Right hindlimb (tissue), 1 donor: ENCODE data around the gene WRAP53.

Experiments used
- DNase-seq: peaks from one replicate; pipeline ENCODE4 v3.0.0-alpha.2; 2018

WRAP53 gene

DNA sequence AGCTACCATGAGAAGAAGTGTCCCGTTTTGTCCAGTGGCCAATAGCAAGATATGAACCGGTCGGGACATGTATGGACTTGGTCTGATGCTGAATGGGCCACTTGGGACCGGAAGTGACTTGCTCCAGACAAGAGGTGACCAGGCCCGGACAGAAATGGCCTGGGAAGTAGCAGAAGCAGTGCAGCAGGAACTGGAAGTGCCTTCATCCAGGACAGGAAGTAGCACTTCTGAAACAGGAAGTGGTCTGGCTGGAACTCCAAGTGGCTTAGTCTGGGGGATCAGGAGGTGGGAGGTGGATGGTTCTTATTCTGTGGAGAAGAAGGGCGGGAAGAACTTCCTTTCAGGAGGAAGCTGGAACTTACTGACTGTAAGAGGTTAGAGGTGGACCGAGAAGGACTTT, 22.0 kb downstream of the WRAP53 start:
- no peak for DNase-seq

DNA sequence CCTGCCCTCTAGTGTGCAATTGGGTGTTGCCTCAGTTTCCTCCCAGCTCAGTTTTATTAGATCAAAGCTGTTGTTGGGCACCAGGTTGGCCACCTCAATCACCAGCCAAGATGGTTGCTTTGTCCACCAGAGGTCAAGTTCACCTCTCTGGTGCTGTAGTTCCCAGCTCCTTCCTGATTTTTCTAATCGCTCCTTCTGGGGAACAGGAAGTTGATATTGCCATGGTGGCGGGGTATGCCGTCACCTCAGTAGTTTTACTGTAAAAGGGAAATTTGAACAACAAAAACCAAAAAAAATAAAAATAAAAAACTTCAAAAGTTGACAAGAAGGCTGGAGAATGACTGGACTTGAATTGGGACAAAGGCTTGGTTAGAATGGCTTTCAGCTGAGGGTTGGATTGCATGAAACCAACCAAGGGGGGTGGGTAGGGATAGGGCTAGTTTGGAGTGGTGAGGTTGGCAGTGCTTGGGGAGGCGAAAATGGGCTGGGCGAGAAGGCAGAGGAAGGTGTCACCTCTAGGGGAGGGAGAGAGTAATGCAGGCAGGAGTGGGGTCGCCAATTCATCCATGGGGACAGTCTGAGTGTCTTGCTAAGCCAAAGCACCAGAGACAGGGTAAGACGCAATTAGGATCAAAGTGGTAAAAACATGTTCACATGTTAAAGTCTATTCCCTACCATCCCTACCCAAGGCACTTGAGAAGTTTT, 22.9 kb downstream of the WRAP53 start:
- no peak for DNase-seq

DNA sequence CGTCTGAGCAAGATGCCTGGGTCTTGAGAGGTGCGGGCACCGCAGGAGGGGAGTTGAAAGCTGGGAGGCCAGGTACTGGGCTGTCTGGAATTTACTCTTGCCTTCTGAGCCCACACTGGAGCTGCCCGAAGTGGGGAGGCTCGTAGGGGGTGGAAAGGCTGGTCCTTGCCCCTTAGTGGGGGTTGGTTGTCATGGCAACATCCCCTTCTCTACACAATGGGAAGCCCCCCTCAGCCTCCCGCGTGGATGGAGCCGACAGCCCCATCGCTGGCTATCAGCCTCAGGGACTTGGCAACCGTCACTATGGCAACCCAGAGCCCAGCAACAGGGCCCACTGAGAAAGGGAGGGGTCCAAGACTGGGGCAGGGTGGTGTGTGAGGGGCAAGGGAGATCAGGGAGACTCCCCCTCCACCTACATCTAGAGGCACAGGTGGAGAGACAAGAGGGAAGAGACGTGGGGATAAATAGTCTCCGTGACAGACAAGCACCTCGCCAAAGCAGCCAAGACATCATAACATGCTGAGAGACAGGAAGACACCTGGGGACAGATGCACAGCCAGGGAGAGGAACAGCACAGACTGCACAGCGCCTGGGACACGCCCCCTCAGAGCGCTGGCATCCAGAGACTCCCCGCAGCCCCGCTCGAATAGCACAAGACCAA, 24.0 kb downstream of the WRAP53 start:
- no peak for DNase-seq

DNA sequence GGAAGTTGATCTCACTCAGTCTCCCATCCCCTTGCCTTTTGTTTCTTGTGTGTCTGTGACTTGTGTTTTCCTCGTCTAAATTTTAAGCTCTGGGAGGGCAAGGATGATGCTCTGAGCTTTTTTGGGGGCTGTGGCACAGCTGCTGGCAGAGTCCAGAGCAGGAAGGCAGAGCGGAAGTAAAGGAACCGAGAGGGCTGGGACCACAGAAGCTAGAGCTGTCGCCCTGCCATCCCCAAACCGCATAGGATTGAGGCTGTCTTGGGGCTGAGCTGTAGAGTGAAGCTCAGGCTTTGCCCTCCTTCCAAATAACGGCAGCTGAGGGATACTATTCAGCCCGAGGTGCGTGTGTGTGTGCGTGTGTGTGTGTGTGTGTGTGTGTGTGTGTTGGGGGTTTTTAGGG, 25.5 kb downstream of the WRAP53 start:
- no peak for DNase-seq

DNA sequence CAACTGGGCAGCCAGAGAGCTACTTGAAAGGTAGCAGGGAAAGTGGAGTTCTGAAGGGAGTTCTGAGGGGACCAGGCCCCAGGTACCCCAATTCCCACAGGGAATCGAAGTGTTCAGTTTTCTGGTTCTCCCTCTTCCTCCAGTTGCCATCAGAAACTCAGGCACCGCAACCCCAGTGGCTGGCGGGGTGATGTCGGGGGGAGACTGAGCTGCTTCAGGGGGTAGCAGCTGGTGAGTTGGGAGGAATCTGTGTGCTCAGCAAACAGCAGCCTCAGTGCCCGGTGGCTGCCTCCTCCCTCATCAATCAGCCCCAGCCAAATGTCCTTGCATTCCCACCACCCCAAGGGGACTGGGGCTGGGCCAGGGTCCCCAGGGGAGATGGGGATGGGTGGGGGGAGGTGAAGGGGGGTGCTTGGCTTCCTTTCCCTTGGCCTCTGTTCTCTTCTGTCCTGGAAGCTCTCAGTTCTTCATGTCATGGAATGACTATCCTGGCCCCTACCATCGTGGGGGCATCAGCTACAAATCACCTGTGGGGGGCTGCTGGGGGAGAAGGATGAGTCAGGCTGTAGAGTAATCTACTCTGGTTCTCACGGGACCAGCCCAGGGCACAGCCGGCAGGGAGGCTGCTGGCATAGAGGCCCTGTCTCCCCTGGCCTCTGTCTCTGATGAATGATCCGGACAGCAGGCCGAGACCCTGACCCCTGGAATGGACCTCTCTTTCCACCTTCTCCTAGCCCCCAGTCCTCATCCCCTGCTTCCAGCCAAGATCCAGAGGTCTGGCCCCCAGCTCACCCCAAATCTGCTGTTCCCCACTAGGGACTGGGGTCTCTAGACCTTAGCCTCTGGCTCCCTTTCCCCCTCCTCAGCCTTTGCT, 26.7 kb downstream of the WRAP53 start:
- DNase-seq: no peak

DNA sequence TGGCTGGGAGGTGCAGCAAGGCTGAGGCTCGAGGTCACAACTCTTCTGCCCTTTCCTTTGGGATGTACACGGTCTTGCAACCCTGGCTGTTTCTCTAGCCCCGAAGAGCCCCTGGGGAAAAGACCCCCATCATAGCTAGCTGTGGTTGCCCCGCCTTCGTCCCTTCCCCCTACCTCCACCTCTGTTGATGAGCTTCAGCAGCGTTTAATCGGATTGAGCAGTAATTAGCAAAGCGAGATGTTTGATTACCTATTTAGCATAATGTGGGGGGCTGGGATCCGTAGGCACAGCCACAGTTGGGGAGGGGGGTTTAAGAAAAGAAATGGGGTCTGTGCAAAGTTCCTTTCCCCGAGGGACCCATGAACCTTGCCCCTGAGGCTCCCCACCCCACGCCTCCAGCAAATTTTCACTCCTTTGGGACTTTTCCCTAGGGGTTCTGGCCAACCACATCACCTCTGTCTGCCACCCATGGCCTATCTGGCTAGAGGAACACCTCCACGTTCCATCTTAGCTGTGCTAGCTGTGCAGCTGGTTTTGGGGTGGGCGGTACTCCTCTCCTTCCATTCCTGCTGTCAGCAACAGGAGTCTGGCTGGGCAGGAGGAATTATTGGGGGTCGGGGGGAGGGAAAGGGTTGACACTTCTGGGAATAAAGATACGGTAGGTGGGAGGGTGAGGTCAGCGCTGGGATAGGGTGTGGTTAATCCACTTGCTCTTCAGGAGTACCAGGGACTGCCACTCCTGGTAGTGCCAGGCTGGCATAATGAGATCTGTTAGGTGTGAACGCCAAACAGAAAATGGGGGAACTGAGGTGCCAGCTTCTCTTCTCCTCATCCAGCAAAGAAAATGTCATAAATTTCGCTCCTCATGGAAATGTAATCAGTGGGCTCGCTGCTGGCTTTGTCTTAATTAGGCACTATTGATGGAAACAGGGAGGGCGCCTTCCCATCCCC, 27.9 kb downstream of the WRAP53 start:
- no peak for DNase-seq

DNA sequence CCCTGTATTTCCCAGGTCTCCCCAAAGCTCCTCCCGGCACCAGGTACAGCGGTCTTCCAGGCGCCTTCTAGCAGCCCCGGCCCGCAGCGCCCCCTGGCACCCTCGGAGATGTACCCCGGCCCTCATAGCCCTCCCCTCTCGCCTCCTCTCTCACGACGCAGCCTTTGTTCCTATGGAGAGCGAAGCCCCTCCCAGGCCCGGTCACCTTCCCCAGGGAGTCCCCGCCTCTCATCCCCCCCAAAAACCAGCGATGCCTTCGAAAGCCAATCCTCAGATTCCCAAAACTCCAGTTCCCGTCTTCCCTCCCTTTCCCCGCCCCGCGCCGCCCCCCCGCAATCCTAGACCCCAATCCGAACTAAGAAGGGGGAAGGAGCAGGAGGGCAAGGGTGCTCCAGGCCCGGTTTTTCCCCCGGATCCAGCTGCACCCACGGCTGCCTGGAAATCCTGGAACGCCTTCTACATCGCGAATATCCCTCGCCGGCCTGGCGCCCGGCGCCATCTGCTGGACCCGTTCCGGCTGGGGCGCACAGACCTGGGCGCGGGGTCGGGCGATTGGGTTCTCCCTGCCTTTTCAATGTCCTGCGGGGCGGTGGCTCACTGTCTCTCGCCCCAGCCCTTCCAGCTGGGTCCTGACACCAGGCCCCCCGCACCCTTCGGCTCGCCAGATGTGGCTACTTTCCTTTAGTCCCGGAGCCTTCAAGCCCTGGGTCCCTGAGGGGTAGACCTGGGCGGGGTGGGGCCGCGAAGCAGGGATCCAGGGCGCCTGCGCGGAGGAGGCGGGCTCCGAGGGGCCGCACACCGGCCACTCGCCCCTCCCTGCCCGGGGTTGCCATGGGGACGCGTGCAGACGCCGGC, 28.9 kb downstream of the WRAP53 start, which contains the start of gene DNAH2:
TSS of gene DNAH2 (plus strand) at position 844 of the 855 bp plus-strand sequence. CDS start 1,991 bp downstream, outside the sequence.
- peak; percentile 93 for DNase-seq

DNA sequence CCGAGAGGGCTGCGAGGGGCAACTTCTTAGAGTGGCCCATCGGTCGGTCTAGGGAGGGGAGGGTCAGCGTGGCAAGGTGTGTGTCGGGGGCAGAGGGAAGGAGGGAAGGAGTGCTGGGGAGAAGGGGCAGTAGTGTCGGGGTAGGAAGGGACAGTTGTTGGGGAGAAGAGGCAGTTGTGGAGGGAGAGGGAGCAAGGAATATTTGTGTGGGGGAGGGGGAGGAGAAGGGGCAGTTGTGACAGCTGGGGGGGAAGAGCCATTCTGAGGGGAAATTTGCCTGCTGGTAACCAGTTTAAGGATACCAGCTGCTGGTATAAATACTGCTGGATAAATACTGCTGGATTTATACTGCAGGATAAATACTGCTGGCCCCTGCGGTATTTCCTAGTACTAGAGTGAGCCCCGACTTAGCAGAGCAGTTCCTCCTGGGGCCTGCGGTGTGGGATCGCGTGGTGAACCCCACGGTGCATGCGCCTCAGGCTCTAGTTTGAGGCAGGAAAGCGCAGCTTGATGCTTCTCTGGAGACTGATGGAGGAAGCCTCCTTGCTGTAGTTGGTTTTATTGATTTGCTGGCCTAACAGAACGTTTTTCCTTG, 29.6 kb downstream of the WRAP53 start:
- DNase-seq: no peak

DNA sequence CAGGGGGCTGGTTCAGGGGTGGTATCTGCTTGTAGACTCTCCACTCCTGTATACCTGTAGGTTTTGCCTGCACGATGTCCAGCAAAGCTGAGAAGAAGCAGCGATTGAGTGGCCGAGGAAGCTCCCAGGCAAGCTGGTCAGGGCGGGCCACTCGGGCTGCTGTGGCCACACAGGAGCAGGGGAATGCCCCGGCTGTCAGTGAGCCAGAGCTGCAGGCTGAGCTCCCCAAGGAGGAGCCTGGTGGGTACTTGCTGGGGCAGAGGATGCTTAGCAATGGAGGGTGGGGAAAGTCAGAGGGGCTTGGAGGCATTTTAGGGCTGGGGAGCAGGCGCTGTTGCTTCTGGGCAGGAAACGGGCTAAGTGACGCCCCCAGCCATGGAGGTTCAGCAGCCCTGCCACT, 31.4 kb downstream of the WRAP53 start:
- no peak for DNase-seq

DNA sequence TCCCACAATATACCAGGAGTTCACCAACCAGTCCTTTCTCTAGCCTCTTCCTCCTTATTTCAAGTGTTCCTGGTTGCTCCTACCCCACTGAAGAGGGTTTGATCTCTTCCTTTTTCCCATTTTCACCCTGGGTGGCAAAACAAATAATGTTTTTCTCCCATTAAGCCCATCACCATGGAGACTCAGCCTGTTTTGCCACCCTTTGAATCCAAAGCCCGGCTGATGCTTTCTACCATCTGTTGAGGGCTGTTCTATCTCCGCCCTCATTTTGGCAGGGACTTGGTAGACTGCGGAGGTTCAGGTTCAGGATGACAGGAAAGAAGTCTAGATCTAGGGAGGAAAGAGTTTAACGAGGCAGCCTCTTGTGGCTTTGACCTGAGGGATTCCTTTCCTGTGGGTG, 31.8 kb downstream of the WRAP53 start:
- DNase-seq: no peak

DNA sequence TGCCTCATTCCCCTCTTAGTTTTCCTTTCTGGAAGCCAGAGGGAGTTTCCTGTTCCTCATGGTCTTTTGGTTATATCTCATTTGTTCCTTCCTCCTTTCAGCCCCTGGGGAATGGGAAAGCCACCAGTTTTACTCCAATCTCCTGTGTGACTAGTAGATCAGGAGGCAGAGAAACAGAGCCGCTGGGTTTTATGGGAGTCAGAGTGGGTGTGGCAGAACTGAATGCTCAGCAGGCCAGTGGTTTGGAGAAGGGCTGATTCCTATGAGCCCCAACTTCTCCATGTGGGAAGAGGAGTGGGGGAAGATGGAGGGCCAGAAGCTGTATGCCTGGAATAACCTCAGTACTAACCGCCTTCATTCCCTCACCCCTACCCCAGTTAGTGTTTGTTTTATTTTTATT, 33.3 kb downstream of the WRAP53 start:
- DNase-seq: no peak

DNA sequence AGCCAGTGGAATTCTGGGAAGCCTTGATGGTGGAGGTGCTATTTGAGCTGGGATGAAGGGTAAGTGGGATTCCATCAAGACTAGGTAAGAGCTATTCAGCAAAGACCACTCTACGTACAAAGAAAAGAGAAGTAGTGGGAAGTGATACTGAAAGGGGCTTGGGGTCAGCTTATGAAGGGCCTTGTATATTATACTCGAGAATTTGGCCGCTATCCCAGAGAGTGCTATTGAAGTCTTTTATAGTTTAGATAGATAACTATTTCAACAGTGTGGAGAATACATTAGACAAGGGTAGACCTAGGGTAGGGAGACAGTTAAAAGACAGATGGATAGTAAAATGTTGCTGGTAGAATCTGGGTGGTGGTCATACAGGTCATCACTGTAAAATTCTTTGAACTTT, 39.6 kb downstream of the WRAP53 start:
- DNase-seq: no peak

DNA sequence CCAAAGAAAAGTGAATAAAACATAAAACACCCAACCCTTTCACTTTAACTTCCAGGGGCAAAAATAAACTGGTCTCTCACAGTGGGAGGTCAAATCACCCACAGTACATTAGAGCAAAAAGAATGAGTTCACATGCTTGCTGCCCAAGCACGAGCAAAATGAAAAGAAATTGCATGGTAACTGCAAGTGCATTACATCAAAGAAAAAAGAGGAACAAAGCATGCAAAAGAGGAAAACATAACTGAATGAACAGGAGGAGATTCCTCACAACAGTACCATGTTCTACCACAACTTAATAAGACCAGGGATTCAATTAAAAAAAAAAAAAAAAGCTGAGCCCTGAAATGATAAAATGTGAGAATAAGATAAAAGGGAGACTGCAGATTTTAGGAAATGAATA, 41.5 kb downstream of the WRAP53 start:
- no peak for DNase-seq

DNA sequence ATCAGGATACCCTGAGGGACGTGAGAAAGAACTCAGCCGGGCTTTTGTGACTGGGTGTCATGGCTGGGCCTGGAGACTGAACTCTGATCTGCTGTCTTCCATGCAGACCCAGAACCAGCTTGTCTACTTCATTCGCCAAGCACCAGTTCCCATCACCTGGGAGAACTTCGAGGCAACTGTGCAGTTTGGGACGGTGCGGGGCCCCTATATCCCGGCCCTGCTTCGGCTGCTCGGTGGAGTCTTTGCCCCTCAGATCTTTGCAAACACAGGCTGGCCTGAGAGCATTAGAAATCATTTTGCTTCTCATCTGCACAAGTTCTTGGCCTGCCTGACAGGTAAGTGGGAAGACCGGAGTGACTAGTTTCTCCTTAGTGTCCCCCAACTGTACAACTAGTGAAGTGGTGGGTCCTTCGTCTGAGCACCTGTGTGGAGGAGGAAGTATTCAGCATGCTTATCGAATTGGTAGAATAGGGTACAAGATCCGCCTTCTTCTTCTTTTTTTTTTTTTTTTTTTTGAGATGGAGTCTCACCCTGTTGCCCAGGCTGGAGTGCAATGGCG, 44.8 kb downstream of the WRAP53 start:
- DNase-seq: no peak

DNA sequence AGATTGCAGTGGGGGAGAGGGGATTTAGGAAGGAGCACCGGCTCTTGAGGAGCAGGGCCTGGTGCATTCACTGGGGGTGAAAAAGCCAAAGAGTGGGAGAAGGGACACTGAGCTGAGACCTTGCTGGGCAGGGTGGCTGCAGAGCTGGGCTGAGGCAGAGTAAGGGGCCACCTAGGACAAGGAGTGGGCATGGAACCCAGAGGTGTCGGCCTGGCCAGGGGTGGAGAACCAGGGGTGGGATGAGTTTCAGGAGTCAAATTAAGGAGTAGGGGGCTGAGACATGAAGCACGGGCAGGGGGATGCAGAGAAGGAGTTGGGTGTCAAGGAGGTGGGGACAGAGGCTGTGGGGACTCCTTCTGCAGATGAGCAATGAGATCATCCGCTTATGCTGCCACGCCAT, 49.3 kb downstream of the WRAP53 start:
- DNase-seq: no peak

DNA sequence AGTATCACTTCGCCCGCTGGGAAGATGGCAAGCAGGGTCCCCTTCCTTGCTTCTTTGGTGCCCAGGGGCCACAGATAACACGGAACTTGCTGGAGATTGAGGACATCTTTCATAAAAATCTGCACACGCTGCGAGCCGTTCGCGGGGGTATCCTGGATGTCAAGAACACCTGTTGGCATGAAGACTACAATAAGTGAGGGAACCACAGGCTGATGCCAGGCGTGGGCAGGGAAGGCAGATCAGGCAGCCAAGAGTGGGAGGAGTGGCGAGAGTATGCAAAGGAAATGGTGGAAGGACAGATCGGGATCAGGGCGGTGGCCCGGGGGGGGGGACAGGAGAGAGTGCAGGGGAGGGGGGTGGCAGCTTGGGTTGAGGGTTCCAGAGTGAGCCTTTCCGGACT, 51.5 kb downstream of the WRAP53 start:
- DNase-seq: no peak

DNA sequence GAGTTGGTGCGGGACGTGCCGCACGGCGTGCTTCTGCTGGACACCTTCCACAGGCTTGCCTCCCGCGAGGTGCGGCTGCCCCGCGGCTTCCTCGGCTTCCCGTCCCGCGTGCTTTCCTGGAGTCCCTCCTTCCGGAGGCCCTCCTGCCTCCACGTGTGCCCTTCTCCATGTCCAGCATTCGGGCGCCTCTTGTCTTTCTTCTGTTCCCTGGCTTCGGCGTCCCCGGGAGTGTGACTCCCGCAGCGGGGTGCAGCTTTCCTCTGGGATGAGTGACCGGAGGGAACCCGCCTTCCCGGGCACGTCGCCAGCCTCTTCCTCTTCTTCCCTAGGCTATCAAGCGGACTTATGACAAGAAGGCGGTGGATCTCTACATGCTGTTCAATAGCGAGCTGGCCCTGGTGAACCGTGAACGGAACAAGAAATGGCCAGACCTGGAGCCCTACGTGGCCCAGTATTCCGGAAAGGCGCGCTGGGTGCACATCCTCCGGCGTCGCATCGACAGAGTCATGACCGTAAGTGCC, 52.3 kb downstream of the WRAP53 start:
- no peak for DNase-seq

DNA sequence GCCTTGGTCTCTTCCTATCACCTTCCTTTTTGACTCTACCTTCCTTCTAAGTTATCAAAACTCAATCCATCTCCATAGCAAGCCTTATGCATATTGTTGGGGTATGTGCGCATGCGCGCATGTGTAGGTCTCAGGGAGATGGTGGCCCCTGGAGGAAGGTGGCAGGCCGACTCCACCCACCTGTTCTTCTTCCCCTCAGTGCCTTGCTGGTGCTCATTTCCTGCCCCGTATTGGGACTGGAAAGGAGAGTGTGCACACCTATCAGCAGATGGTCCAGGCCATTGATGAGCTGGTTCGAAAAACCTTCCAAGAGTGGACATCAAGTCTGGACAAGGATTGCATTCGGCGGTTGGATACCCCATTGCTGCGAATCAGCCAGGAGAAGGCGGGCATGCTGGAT, 54.5 kb downstream of the WRAP53 start:
- DNase-seq: no peak

DNA sequence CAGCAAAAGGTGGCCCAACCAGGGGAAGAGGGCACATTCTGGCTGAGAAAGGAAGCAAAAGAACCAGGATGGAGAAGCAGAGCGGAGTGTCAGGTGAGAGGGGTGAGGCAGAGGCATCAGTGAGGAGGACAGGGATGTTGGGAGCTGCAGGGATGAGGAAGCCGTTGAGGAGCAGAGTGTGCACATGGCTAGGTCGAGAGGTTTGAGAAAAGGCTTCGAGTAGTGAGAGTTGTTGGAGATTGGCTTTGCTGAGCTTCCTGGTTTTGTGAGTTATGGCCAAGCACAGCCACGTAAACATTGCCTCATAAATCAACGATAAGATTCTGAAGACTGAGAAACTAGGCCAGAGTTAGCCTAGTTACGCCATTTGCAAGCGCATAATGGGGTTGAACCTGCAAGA, 56.1 kb downstream of the WRAP53 start:
- no peak for DNase-seq

DNA sequence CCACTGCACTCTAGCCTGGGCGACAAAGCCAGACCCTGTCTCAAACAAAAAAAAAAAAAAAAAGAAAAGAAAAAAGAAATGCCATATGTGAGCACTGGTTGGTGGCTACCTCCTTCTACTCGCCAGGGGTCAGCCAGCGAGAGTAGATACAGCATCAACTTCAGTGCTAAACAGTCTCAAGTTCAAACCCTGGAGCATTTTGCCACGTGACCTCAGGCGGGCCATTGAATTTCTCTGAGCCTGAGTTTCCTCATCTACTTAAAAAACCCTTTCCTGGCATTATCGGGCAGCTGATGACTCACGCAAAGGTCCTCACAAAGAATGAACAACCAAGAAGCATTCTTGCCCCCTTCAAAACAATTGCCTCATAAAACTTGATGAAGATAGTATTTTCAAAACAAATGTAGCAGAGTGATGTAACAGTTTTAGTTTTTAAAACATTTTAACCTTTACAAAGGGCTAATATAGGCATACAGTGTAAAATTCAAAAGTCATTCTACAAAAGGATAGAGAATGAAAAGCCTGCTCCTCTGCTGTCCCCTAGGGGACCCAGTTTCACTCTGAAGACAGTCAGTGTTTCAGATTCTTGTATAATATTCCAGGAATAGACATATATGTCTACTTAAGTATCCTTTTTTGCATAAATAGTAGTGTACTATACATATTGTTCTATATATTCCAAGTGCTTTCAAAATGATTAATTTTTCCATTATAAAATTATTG, 57.6 kb downstream of the WRAP53 start:
- DNase-seq: no peak
